A673 (cell line): ENCODE results near the gene SOD2. TPM values are rescaled to one million over a fixed set of nuclear protein-coding genes. Genes with fewer than 3 reads are reported as not detected.

Source experiments
- total RNA-seq: library from RNA; stranded (reverse); gene quantifications from 2 replicates; pipeline ENCODE4 v1.2.3, GENCODE V29; 2021

SOD2 gene
- total RNA-seq, 1 experiment from 2014 or later, result 159 TPM

Other genes with a start within 250 kb of the SOD2 start
- 109 and 110 TPM in 2 replicates for gene WTAP, start 34.3 kb upstream of the SOD2 start, total RNA-seq
- gene ACAT2, start 68.8 kb upstream of the SOD2 start, total RNA-seq, result 238 and 250 TPM in 2 replicates
- 505 and 528 TPM in 2 replicates for gene TCP1, start 96.4 kb upstream of the SOD2 start, total RNA-seq
- 94.6 and 101 TPM in 2 replicates for gene MRPL18, start 97.2 kb upstream of the SOD2 start, total RNA-seq
- 0.58 TPM in 1 of 2 replicates, not detected in the other for gene PNLDC1, start 107.0 kb upstream of the SOD2 start, total RNA-seq
- gene MAS1, start 197.7 kb upstream of the SOD2 start, total RNA-seq, result not detected in 2 replicates